HepG2 (cell line): ENCODE measurements around the gene LDLRAD4.

ENCODE experiments used
- ATF1 ChIP-seq: IDR thresholded peaks from 2 replicates; pipeline ENCODE4 v1.6.1; 2016; ENCODE audit warnings: mild to moderate bottlenecking, control low read depth
- CTCF ChIP-seq: sonication (generic); formaldehyde crosslinking; IDR thresholded peaks from 2 replicates; pipeline ENCODE4 v1.5.0; 2020; ENCODE audit warnings: mild to moderate bottlenecking, missing genetic modification reagents, moderate library complexity
- PCBP1 ChIP-seq: fragments of 200-400 bp; formaldehyde crosslinking; IDR thresholded peaks from 2 replicates; pipeline ENCODE4 v1.6.1; 2017; ENCODE audit warnings: mild to moderate bottlenecking, low read depth, low read length, borderline replicate concordance
- RXRA ChIP-seq: sonication (generic); formaldehyde crosslinking; IDR thresholded peaks from 2 replicates; pipeline ENCODE4 v1.5.1; 2020; ENCODE audit warnings: missing genetic modification reagents
- SKI ChIP-seq: fragments of 450-650 bp; IDR thresholded peaks from one replicate; pipeline ENCODE4 v1.6.1; 2018; ENCODE audit warnings: mild to moderate bottlenecking; ENCODE audit not compliant: partially characterized antibody
- SSRP1 ChIP-seq: IDR thresholded peaks from 2 replicates; pipeline ENCODE4 v1.6.1; 2016; ENCODE audit warnings: control low read depth
- ZNF317 ChIP-seq: sonication (generic); formaldehyde crosslinking; IDR thresholded peaks from 2 replicates; pipeline ENCODE4 v1.5.0; 2020; ENCODE audit warnings: mild to moderate bottlenecking, missing genetic modification reagents
- ZSCAN20 ChIP-seq: sonication (generic); formaldehyde crosslinking; IDR thresholded peaks from 2 replicates; pipeline ENCODE4 v1.4.0; 2020; ENCODE audit warnings: missing genetic modification reagents, mild to moderate bottlenecking, borderline replicate concordance

- TF ChIP-seq CTCF (CRISPR knock-in tag) (no peak), SSRP1 (no peak), ZSCAN20 (CRISPR knock-in tag) (no peak), SKI (no peak), ATF1 (CRISPR knock-in tag) (no peak), RXRA (CRISPR knock-in tag) (no peak), PCBP1 (no peak), ZNF317 (CRISPR knock-in tag) (no peak)
These were observed 237.5 kb downstream of the LDLRAD4 start for GRCh38 chr18:13455960-13456481.
